CD4-positive, alpha-beta T cell treated with Interleukin-15 for 1 hour (primary cell): Measurements from ENCODE around the gene GPRIN2.
A peak's percentile ranks its signal among the peaks of the same experiment; 100 is the strongest.
"Not testable (repeated sequence)": the region's sequence is repeated elsewhere in the genome, so short reads cannot be mapped to it uniquely, and the experiment has no call there.

Experiments
- DNase-seq: peaks from one replicate; pipeline ENCODE4 v3.0.0-alpha.2; 2020

The GPRIN2 gene

DNA sequence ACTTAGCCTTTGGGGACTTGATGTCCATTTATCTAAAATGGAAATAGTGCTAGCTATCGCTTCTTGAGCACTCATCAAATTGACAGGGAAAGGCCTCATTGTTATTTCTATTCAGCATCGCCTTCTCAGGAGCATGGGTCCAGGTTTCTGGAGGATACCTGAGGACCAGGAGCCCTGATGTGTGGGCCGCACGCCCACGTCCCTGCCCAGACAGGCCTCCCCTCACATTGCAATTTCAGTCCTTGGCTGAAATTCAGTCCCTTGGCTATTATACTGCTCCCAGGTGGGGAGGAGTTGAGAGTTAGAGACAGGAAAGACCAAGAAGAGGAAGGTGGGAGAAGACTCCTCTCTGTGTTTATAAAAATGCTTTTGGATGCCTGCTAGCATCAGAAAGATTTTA lies 38.9 kb downstream of the GPRIN2 start:
- DNase-seq = peak; percentile 13

DNA sequence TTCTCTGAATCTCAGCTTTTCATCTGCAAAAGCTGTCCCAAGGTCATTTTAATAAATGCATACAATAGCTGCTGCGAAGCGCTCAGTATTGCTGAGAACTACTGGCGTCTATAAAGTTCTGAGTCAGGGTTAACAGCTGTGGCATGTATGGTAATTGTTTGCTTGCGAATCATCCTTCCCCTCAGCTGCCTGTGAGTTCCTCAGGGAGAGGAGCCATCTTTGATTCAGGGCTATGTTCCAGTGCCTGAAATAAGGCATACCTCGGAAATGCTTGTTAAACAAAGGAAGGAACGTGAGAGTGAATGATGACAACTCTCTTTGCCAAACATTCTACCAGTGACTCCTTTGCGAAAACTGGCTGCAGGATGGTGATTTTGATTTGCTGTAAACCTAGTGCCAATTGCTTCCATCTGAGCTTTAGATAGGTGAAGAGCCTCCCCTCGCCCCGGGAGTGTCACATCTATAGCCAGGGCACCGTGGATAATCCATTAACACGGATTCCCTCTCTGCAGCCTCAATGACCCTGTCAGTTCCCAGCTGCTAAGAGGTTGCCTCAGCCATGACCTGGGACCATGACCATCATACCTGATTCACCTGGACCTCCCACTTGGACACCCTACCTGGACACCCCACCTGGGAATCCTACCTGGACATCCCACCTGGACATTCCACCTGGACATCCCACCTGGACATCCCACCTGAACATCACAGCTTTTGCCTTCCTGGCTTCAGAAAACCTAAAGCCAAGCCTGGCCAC lies 39.6 kb downstream of the GPRIN2 start:
- DNase-seq = peak; percentile 15

DNA sequence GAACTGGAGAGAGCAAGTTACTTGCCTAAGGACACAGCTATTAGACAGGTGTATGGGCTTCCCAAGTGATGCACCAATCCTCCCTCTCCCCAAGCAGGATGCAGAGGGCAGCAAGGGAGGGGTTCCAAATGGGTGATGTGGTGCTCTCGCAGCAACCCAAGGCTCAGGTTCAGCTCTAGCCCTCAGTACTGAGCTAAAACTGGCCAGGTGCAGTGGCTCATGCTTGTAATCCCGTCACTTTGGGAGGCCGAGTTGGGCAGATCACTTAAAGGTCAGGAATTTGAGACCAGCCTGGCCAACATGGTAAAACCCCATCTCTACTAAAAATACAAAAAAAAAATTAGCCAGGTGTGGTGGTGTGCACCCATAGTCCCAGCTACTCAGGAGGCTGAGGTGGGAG lies 40.7 kb downstream of the GPRIN2 start:
- DNase-seq = peak; percentile 15

DNA sequence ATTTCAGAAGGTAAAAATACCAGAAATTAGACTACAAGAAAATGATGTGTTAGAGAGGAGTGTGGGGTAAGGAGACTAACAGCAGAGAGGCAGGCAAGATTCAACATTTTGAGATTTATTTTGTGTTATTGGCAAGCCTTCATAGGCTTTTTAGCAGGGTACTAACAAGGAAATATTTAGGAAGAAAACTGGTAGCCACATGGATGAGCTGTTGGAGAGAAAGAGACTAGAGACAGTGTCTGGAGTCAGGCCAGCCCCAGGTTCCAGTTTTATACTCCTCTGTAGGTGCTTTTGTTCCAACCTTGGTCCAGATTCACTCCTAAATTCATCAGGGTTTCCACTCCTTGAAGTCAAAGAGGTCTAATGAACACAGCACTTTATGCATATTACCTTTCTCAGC lies 41.1 kb downstream of the GPRIN2 start:
- DNase-seq = no peak

DNA sequence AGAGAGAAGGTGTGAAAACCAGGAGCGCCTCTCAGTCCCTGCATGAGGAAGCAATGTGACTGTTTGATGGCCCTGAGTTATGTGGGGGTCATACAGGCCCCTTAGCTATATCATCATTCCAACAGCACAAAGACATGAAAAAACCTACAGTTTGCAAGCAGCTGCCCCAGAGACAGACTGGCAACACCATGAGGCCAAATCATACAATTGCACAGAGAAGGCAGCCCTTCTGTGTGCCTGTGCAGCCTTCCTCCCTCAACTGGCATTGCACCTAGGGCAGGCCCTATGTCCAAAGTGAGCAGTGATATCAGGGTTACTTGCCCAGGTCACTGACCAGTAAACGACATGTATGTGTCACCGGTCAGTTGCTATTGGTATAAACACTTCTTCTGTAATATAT lies 41.6 kb downstream of the GPRIN2 start:
- DNase-seq = no peak

DNA sequence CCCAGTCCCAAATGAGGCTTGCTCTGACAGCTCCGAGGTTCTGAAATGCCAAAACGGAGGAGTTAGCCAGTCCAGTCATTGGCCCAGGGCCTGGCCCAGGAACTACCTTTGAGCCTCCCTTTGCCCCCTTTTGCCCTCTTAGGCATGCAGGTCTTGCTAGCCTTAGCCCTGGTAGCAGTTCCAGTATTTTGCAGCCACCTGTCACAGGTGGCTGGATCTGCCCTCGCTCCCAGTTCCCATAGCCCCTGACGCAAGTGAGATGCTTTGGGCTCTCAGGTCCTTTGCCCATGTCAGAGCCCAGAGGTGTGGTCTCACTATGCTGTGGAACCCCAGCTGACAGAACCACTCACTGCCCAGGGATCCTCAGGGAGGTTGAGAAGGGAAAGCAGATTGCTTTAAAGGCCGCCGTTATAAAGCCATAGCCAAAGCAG lies 42.0 kb downstream of the GPRIN2 start:
- no peak for DNase-seq

DNA sequence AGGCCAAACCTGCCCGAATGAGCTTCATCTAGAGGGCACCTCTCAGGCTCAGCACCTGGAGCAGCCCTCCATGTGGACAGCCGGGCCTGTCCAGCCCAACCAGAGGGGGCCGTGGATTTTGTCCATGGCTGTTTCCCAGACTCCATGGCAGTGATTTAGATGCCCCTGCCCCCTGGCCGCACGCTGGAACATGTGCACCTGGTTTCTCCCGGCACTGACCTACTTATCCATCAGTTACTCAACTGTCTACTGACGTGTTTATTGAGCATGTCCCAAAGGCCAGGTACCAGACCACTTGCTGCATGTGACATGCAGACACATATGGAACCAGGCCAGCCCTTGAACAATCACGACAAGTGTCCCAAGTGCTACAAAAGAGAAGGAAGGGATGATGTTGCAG lies 43.1 kb downstream of the GPRIN2 start:
- not testable (repeated sequence) for DNase-seq

DNA sequence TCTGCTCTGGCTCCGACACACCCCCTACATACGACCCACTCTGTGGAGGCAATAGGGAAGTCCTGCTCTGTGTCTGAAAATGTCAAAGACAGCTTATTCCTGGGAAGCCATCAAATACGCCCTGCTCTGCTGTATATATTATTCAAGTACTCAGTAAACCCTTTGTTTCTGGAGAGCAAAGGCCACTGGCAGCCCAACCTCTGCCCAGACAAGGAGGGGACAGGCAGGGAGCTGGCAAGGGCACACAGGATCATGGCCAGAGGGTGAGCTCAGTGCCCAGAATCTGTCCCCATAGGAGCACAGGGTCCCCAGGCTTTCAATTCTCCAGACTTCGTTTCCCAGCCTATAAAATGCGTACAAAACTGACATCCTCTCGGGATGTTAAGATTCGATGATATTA lies 43.7 kb downstream of the GPRIN2 start:
- DNase-seq = not testable (repeated sequence)

DNA sequence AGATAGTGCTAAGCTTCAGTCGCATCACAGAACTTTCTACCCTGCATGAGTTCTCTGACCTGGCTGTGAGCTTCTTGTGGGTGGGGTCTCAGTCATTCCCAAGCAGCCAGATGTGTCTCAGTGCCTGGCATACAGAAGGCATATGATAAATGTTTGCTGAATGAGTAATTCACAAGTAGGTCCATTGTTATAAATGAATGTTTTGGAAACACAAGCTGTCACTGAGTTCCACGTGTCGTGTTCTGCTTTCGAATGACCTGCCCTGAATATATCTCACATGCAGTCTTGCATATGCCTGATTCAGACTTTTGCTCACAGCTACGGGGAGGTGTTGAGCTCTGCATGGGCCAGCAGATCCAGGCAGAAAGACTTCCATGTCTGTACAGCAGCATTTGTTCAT lies 44.5 kb downstream of the GPRIN2 start:
- DNase-seq = not testable (repeated sequence)
